SH-SY5Y (cell line): ENCODE results near the gene ARHGAP6.

ENCODE experiments used
- GATA2 ChIP-seq: IDR thresholded peaks from 2 replicates; pipeline ENCODE4 v1.6.1; 2011; ENCODE audit warnings: mild to moderate bottlenecking, low read depth, low read length
- GATA3 ChIP-seq: IDR thresholded peaks from 2 replicates; pipeline ENCODE4 v1.6.1; 2011; ENCODE audit warnings: low read depth, mild to moderate bottlenecking, low read length, moderate library complexity

- no peak for TF ChIP-seq GATA3
- TF ChIP-seq GATA2 = no peak
Observed at GRCh38 chrX:11640089-11640488, 25.6 kb downstream of the ARHGAP6 start.
